Central memory CD8-positive, alpha-beta T cell (primary cell): ENCODE results near the gene PLS3.
"Not testable (repeated sequence)": the region's sequence is repeated elsewhere in the genome, so short reads cannot be mapped to it uniquely, and the experiment has no call there.

Experiments
- ATAC-seq: fragments of 150-1000 bp; cut with Tn5 transposase; replicated peaks from 2 replicates; pipeline ENCODE4 v1.10.0; 2022; ENCODE audit warnings: mild to moderate bottlenecking, moderate FRiP score, moderate number of reproducible peaks; ENCODE audit not compliant: poor library complexity, severe bottlenecking; ENCODE audit errors: extremely low read depth
- DNase-seq, 2 donors: peaks; one replicate each; pipeline ENCODE4 v3.0.0; 2021; ENCODE audit warnings: low spot score in 2 of 2
- H3K27ac Mint-ChIP-seq: one replicate; pipeline ENCODE4 v1.8.0; 2022; ENCODE audit warnings: low read depth, mild to moderate bottlenecking, moderate library complexity, mixed read lengths
- H3K27me3 Mint-ChIP-seq: one replicate; pipeline ENCODE4 v1.8.0; 2022; ENCODE audit warnings: mixed read lengths
- H3K36me3 Mint-ChIP-seq: one replicate; pipeline ENCODE4 v1.8.0; 2022; ENCODE audit warnings: mild to moderate bottlenecking, moderate library complexity, mixed read lengths; ENCODE audit not compliant: insufficient read depth
- H3K4me1 Mint-ChIP-seq: one replicate; pipeline ENCODE4 v1.8.0; 2022; ENCODE audit warnings: mixed read lengths
- H3K4me3 Mint-ChIP-seq: one replicate; pipeline ENCODE4 v1.8.0; 2022; ENCODE audit warnings: mild to moderate bottlenecking, moderate library complexity, mixed read lengths
- H3K9me3 Mint-ChIP-seq: one replicate; pipeline ENCODE4 v1.8.0; 2022; ENCODE audit warnings: mixed read lengths

Gene PLS3, protein sequence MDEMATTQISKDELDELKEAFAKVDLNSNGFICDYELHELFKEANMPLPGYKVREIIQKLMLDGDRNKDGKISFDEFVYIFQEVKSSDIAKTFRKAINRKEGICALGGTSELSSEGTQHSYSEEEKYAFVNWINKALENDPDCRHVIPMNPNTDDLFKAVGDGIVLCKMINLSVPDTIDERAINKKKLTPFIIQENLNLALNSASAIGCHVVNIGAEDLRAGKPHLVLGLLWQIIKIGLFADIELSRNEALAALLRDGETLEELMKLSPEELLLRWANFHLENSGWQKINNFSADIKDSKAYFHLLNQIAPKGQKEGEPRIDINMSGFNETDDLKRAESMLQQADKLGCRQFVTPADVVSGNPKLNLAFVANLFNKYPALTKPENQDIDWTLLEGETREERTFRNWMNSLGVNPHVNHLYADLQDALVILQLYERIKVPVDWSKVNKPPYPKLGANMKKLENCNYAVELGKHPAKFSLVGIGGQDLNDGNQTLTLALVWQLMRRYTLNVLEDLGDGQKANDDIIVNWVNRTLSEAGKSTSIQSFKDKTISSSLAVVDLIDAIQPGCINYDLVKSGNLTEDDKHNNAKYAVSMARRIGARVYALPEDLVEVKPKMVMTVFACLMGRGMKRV

DNA sequence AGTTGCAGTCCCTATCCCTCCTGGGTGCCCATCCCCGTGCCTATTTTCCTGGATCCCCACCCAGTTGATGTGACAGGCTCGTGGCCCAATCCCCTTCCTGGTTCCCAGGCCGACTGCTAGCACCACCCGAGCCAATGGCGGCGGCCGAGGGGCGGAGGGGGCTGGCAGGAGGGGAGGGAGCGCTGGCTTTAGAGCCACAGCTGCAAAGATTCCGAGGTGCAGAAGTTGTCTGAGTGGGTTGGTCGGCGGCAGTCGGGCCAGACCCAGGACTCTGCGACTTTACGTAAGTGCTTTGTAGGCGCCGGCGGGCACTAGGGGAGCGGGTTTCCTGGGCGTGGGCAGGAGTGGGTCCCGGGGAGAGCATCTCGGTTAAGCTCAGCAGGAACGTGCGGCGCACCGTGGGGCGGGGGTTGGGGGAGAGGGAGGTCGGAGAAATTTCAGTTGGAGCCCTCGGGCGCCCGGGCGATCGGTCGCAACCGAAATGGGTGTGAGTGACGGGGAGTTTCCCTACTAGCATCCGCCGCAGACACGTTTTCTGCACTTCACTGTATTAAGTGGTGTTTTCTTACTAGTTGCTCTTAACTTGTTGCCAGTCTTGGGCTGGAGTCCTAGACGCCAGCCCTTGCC is at the start of gene PLS3:
Gene PLS3 (plus strand): TSS at position 197 of the 627 bp plus-strand sequence. CDS start 49,077 bp downstream, outside the sequence.
- H3K4me3 Mint-ChIP-seq = no peak within 1 kb of the TSS
- no peaks in the 10 kb centered on the region for H3K4me1 Mint-ChIP-seq
- no peaks in the 10 kb centered on the region for H3K36me3 Mint-ChIP-seq
- DNase-seq = no peak
- no peaks in the 10 kb centered on the region for H3K9me3 Mint-ChIP-seq
- no peaks in the 10 kb centered on the region for H3K27me3 Mint-ChIP-seq
- H3K27ac Mint-ChIP-seq = no peak within 1 kb of the TSS
- no peak for ATAC-seq

GRCh38 chrX:115518113-115518512 is 42.9 kb upstream of the PLS3 start:
- H3K4me1 Mint-ChIP-seq = no peaks in the 10 kb centered on the region
- ATAC-seq (no peak), DNase-seq (no peak)
- H3K27me3 Mint-ChIP-seq = no peaks in the 10 kb centered on the region
- H3K4me3 Mint-ChIP-seq = no peak overlapping the region
- H3K9me3 Mint-ChIP-seq = no peaks in the 10 kb centered on the region
- no peaks in the 10 kb centered on the region for H3K36me3 Mint-ChIP-seq
- no peak overlapping the region for H3K27ac Mint-ChIP-seq

DNA sequence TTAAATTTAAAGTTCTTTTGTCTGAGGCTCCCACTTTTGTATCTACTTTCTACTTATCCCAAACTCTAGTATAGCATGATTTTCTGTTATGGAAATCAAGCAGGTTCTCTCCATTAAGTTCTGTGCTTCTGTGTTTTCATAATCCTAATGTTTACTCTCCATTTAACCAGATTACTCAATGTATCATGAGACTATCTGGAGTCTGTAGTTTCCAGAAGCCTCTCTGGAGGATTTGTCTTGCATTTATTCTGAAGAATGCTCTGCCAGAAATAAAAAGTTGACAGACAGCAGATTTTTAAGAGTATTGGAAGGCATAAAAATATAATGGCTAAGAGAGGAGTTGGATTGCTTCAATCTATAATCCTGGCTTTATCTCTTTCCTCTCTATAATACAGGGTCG is 39.2 kb upstream of the PLS3 start:
- Mint-ChIP-seq H3K27me3 (no peaks in the 10 kb centered on the region), H3K4me1 (no peaks in the 10 kb centered on the region), H3K36me3 (no peaks in the 10 kb centered on the region), H3K4me3 (no peak overlapping the region), H3K27ac (no peak overlapping the region), H3K9me3 (no peaks in the 10 kb centered on the region)
- ATAC-seq = no peak
- DNase-seq = no peak

DNA sequence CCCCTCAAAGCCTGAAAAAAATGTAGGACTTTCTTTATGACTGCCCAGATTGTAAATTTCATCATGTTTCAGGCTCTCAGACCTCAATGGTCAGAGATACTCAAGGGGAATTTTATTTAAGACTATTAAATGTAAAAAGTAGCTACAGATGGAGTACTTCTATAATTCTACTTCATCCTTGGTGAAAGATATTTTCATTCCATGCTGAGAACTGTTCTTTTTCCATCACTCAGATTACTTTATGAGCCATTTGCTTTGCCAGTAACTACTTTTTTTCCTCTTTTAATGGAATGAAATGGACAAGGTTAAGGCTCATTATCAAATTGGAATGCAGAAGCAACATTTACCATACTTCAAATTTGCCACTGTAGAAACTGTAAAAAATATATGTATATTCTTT is 38.0 kb upstream of the PLS3 start:
- no peaks in the 10 kb centered on the region for H3K36me3 Mint-ChIP-seq
- no peak for DNase-seq
- no peaks in the 10 kb centered on the region for H3K27me3 Mint-ChIP-seq
- no peak overlapping the region for H3K27ac Mint-ChIP-seq
- no peaks in the 10 kb centered on the region for H3K4me1 Mint-ChIP-seq
- no peak overlapping the region for H3K4me3 Mint-ChIP-seq
- no peak for ATAC-seq
- no peaks in the 10 kb centered on the region for H3K9me3 Mint-ChIP-seq

DNA sequence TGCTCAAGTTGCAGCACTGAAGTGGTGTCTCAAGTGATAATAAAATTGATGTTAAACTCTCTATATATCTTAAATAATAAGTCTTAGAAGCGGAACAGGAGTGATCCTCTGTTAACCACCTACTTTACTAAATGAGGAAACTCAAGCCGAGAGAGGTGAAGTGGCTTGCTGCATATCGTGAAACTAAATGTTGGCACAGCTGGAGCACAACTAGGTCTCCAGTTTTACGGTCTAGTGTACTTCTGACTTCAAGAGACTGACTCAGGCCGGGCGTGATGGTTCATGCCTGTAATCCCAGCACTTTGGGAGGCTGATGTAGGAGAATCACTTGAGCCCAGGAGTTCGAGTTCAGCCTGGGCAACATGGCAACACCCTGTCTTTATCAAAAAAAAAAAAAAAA is 35.5 kb upstream of the PLS3 start:
- no peak for DNase-seq
- Mint-ChIP-seq H3K36me3 (no peaks in the 10 kb centered on the region), H3K27ac (no peak overlapping the region), H3K9me3 (no peaks in the 10 kb centered on the region), H3K4me3 (no peak overlapping the region), H3K27me3 (no peaks in the 10 kb centered on the region), H3K4me1 (no peaks in the 10 kb centered on the region)
- ATAC-seq = no peak

GRCh38 chrX:115531818-115532403 is 29.1 kb upstream of the PLS3 start:
- DNase-seq (no peak), ATAC-seq (no peak)
- Mint-ChIP-seq H3K36me3 (no peaks in the 10 kb centered on the region), H3K27ac (no peak overlapping the region), H3K27me3 (no peaks in the 10 kb centered on the region), H3K9me3 (no peaks in the 10 kb centered on the region), H3K4me3 (no peak overlapping the region), H3K4me1 (no peaks in the 10 kb centered on the region)

DNA sequence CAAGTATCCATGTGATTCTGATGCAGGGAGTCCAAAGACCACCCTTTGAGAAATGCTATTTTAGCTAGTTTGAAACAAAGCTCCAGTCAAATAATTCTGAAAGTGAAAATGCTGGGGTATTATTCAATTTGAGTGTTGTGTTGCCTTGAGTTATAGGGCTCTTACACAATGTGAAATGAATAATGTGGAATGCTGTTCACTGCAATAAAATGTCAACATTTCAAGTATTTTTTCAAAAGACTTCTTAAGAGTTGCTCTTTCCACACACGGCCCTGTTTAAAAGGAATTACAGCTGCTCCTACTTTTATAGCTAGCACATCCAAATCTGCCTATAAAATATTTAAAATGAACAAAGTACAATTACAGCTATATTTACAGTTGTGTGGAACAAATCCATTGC is 27.5 kb upstream of the PLS3 start:
- DNase-seq (no peak), ATAC-seq (no peak)
- H3K9me3 Mint-ChIP-seq = no peaks in the 10 kb centered on the region
- no peak overlapping the region for H3K4me3 Mint-ChIP-seq
- H3K4me1 Mint-ChIP-seq = no peaks in the 10 kb centered on the region
- H3K36me3 Mint-ChIP-seq = no peaks in the 10 kb centered on the region
- no peak overlapping the region for H3K27ac Mint-ChIP-seq
- no peaks in the 10 kb centered on the region for H3K27me3 Mint-ChIP-seq

- no peaks in the 10 kb centered on the region for H3K4me1 Mint-ChIP-seq
- ATAC-seq (no peak), DNase-seq (no peak)
- no peaks in the 10 kb centered on the region for H3K36me3 Mint-ChIP-seq
- no peak overlapping the region for H3K27ac Mint-ChIP-seq
- no peaks in the 10 kb centered on the region for H3K27me3 Mint-ChIP-seq
- no peaks in the 10 kb centered on the region for H3K9me3 Mint-ChIP-seq
- H3K4me3 Mint-ChIP-seq = no peak overlapping the region
Measured at GRCh38 chrX:115534383-115534782, 26.6 kb upstream of the PLS3 start.

DNA sequence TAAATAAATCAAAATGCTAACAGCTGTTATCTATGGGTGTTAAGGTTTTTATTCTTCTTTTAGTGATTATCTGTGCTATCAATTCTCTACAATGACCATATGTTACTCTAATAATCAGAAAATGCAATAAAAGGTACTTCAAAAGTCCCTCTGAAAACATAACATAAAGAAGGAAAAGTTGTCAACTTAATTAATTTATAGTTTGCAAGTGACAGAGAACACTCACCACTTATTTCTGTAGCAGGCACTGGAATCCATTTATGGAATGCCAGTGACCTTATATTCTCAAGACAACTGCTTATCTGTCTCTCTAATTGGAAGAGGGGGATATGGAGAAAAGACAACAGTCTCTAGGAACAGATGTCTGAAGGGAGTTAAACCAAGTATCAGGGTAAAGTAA is 25.6 kb upstream of the PLS3 start:
- Mint-ChIP-seq H3K4me3 (no peak overlapping the region), H3K27me3 (no peaks in the 10 kb centered on the region), H3K27ac (no peak overlapping the region), H3K36me3 (no peaks in the 10 kb centered on the region), H3K9me3 (no peaks in the 10 kb centered on the region), H3K4me1 (no peaks in the 10 kb centered on the region)
- DNase-seq (no peak), ATAC-seq (no peak)

- Mint-ChIP-seq H3K27me3 (no peaks in the 10 kb centered on the region), H3K4me1 (no peaks in the 10 kb centered on the region), H3K4me3 (no peak overlapping the region), H3K27ac (no peak overlapping the region), H3K36me3 (no peaks in the 10 kb centered on the region), H3K9me3 (no peaks in the 10 kb centered on the region)
- ATAC-seq = no peak
- no peak for DNase-seq
Measured at GRCh38 chrX:115535844-115536243, 25.1 kb upstream of the PLS3 start.

DNA sequence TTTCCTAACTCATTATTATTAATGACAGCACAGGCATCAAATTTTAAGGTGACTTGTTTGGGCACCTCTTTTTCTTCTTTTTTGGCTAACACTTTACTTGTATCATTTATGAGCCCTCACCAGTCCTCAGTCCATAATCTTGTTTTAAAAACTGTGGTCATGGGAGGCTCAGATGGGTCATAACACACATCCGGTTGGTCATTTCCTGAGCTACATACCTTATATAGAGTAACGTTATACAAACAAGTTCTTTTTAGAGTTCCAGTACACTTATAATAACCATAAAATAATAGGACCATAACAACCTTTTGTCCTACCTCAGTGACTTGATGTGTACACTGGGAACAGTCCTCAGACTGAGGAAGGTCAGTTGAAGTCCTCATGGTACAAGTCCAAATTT is 21.1 kb upstream of the PLS3 start:
- Mint-ChIP-seq H3K27ac (no peak overlapping the region), H3K36me3 (no peaks in the 10 kb centered on the region), H3K9me3 (no peaks in the 10 kb centered on the region), H3K4me1 (no peaks in the 10 kb centered on the region), H3K27me3 (no peaks in the 10 kb centered on the region), H3K4me3 (no peak overlapping the region)
- DNase-seq (no peak), ATAC-seq (no peak)

DNA sequence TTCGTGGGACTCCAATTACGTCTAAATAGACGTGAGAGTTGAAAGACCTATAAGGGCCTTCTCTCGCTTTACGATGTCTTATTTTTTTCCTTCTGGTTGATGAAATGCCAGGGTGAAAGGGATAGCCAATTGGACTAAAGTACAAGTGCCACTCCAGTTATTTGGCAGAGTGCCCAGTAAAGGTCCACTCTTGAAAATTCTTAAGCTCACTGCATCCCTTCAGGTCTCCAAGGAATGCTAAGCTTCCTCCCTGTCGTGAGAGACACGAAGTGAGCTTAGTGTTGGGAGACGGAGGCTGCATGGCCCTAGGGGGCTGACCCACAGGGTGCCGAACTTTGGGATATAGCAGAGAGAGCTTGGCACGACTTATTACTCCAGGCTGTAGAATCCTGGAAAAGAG is 19.9 kb upstream of the PLS3 start:
- not testable (repeated sequence) for H3K9me3 Mint-ChIP-seq, H3K4me3 Mint-ChIP-seq, H3K27ac Mint-ChIP-seq, H3K27me3 Mint-ChIP-seq, DNase-seq, ATAC-seq, H3K36me3 Mint-ChIP-seq, H3K4me1 Mint-ChIP-seq

GRCh38 chrX:115547448-115547847 is 13.5 kb upstream of the PLS3 start:
- DNase-seq (no peak), ATAC-seq (no peak)
- no peak overlapping the region for H3K27ac Mint-ChIP-seq
- no peaks in the 10 kb centered on the region for H3K4me1 Mint-ChIP-seq
- H3K9me3 Mint-ChIP-seq = no peaks in the 10 kb centered on the region
- H3K4me3 Mint-ChIP-seq = no peak overlapping the region
- no peaks in the 10 kb centered on the region for H3K27me3 Mint-ChIP-seq
- no peaks in the 10 kb centered on the region for H3K36me3 Mint-ChIP-seq
